Keratinocyte (primary cell): ENCODE data around the gene ERC1.

ENCODE experiments used
- EZH2 ChIP-seq: IDR thresholded peaks from one replicate; pipeline ENCODE4 v1.6.1; 2012; ENCODE audit warnings: inconsistent platforms, mild to moderate bottlenecking, low read length, moderate library complexity
- TF ChIP-seq, protein P1 (sequence below), 3 experiments: IDR thresholded peaks in 1 of 3; conservative IDR thresholded peaks in 1 of 3; optimal IDR thresholded peaks in 1 of 3; 2 replicates in 2 of 3; 3 replicates in 1 of 3; pipeline versions ENCODE3 to v1.5.1; 2011; ENCODE audit warnings: low read length in 3 of 3, mild to moderate bottlenecking in 3 of 3, moderate library complexity in 2 of 3, control low read depth in 1 of 3, inconsistent platforms in 1 of 3; ENCODE audit not compliant: insufficient read depth in 2 of 3; ENCODE audit errors: extremely low read depth in 1 of 3

DNA sequence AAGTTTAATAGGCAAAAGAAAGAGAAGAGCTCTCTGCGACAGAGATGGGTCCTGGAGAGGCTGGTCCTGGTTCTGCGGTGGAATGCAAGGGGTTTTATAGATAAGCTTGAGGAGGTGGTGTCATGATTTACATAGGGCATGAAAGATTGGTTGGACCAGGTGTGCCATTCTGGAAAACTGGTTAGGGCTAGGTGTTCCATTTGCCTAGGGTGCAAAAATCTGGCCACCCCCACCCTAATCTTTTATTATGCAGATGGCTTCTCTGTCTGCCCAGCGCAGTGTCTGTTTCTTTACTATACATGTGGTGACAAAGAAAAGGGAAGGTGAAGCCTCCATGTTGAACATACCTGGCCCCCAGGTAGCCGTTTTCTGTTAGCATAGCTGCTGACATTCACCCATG is 65.4 kb downstream of the ERC1 start:
- TF ChIP-seq, protein P1, sequence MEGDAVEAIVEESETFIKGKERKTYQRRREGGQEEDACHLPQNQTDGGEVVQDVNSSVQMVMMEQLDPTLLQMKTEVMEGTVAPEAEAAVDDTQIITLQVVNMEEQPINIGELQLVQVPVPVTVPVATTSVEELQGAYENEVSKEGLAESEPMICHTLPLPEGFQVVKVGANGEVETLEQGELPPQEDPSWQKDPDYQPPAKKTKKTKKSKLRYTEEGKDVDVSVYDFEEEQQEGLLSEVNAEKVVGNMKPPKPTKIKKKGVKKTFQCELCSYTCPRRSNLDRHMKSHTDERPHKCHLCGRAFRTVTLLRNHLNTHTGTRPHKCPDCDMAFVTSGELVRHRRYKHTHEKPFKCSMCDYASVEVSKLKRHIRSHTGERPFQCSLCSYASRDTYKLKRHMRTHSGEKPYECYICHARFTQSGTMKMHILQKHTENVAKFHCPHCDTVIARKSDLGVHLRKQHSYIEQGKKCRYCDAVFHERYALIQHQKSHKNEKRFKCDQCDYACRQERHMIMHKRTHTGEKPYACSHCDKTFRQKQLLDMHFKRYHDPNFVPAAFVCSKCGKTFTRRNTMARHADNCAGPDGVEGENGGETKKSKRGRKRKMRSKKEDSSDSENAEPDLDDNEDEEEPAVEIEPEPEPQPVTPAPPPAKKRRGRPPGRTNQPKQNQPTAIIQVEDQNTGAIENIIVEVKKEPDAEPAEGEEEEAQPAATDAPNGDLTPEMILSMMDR (optimal IDR thresholded peaks at IDR 0.05 in 1 of 3, IDR thresholded peaks at IDR 0.05 in 1 of 3, conservative IDR thresholded peaks at IDR 0.05 in 1 of 3; ENCODE audit: extremely low read depth in 1 of 3, insufficient read depth in 2 of 3, low read length in 3 of 3), result no peak
- TF ChIP-seq EZH2, result no peak
